Neural progenitor cell (in vitro differentiated cells): ENCODE results near the gene JSRP1. TPM values are rescaled to one million over a fixed set of nuclear protein-coding genes. Genes with fewer than 3 reads are reported as not detected.

Source experiments
- DNase-seq: peaks from one replicate; pipeline ENCODE4 v3.0.0-alpha.2; 2016; ENCODE audit warnings: low spot score
- H2AFZ ChIP-seq: fragments of 200-600 bp; sonication (generic); replicated peaks from 2 replicates; pipeline ENCODE4 v1.6.1; 2016; ENCODE audit warnings: antibody characterized with exemption
- H3F3A ChIP-seq: fragments of 200-600 bp; sonication (generic); 2 replicates; pipeline ENCODE4 v1.6.1; 2016; ENCODE audit warnings: antibody characterized with exemption, low read depth
- H3K27ac ChIP-seq: fragments of 200-600 bp; sonication (generic); 2 replicates; pipeline ENCODE4 v1.5.1; 2016; ENCODE audit warnings: mild to moderate bottlenecking
- H3K27me3 ChIP-seq: fragments of 200-600 bp; sonication (generic); 2 replicates; pipeline ENCODE4 v1.6.1; 2016; ENCODE audit warnings: mild to moderate bottlenecking, moderate library complexity
- H3K36me3 ChIP-seq: fragments of 200-600 bp; sonication (generic); 2 replicates; pipeline ENCODE4 v1.5.1; 2016
- H3K4me1 ChIP-seq: fragments of 200-600 bp; sonication (generic); 2 replicates; pipeline ENCODE4 v1.6.1; 2016; ENCODE audit warnings: mixed run types
- H3K4me2 ChIP-seq: fragments of 200-600 bp; sonication (generic); 2 replicates; pipeline ENCODE4 v1.6.1; 2016
- H3K4me3 ChIP-seq: fragments of 200-600 bp; sonication (generic); 2 replicates; pipeline ENCODE4 v1.5.1; 2016
- H3K79me2 ChIP-seq: fragments of 200-600 bp; sonication (generic); 2 replicates; pipeline ENCODE4 v1.6.1; 2016; ENCODE audit warnings: low read depth
- H3K9ac ChIP-seq: fragments of 200-600 bp; sonication (generic); 2 replicates; pipeline ENCODE4 v1.6.1; 2016
- H3K9me3 ChIP-seq: fragments of 200-600 bp; sonication (generic); 2 replicates; pipeline ENCODE4 v1.5.1; 2016; ENCODE audit warnings: low read depth
- H4K20me1 ChIP-seq: fragments of 200-600 bp; sonication (generic); 2 replicates; pipeline ENCODE4 v1.6.1; 2016; ENCODE audit warnings: low read depth
- H3K27ac Mint-ChIP-seq: 3 replicates; pipeline ENCODE4 v1.8.0; 2021; ENCODE audit warnings: mixed read lengths
- H3K27me3 Mint-ChIP-seq: 2 replicates; pipeline ENCODE4 v1.8.0; 2022; ENCODE audit warnings: low read depth, mild to moderate bottlenecking, inconsistent platforms, moderate library complexity, mixed read lengths; ENCODE audit not compliant: insufficient read depth
- H3K36me3 Mint-ChIP-seq: 3 replicates; pipeline ENCODE4 v1.8.0; 2021; ENCODE audit warnings: mixed read lengths
- H3K4me1 Mint-ChIP-seq: 3 replicates; pipeline ENCODE4 v1.8.0; 2021; ENCODE audit warnings: mixed read lengths
- H3K4me3 Mint-ChIP-seq: 3 replicates; pipeline ENCODE4 v1.8.0; 2021; ENCODE audit warnings: mild to moderate bottlenecking, moderate library complexity, mixed read lengths
- H3K9me3 Mint-ChIP-seq: 3 replicates; pipeline ENCODE4 v1.8.0; 2020; ENCODE audit warnings: mixed read lengths
- EZH2 ChIP-seq: fragments of 200-600 bp; sonication (generic); IDR thresholded peaks from 2 replicates; pipeline ENCODE4 v1.6.1; 2017; ENCODE audit warnings: antibody characterized with exemption, mild to moderate bottlenecking, moderate library complexity
- EZH2phosphoT487 ChIP-seq: fragments of 200-600 bp; sonication (generic); IDR thresholded peaks from 2 replicates; pipeline ENCODE4 v1.6.1; 2017; ENCODE audit warnings: antibody characterized with exemption
- total RNA-seq: library from RNA; depleted of rRNA; stranded (reverse); fragments of >200 nt; gene quantifications from 2 replicates; pipeline ENCODE4 v1.2.3, GENCODE V29; 2015; ENCODE audit warnings: low replicate concordance
- TF ChIP-seq, protein P1 (sequence below): fragments of 200-600 bp; sonication (generic); IDR thresholded peaks from 2 replicates; pipeline ENCODE4 v1.5.1; 2017; ENCODE audit warnings: antibody characterized with exemption, mild to moderate bottlenecking

The JSRP1 gene
- total RNA-seq, 1 donor from 2014 or later = not detected

DNA sequence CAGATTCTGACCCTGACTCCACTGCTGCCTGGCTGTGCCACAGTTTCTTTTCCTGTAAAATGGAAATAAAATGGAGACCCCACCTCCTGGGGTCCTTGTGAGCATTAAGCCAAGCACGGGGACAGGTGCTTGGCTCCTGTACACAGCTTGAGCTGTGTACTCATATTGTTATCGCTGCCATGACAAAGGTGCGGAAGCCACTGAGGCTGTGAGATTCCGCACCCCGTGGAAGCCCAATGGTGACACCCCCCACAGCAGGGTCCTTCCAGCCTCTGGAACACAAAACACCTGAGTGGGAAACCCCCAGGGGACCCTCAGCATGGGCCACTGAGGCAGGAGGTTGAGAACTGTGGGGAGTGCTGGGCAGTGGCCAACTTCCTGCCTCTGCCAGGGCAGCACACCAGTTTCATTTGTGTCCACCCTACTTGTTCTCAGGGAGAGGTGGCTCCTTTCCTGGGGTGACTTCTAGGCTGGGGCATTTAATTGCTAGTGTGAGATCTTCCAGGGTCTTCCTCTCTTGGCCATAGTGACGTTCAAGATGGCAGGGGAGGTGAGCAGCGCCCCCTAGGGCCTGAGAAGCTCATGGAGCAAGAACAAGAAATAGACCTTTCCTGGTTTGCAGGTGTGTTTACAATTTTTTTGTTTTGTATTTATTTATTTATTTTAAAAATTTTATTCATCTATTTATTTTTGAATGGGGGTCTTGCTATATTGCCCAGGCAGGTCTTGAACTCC is 5.4 kb upstream of the JSRP1 start:
- Histone ChIP-seq H3K9ac (no peak overlapping the region), H3K4me3 (no peak overlapping the region), H2AFZ (no peak overlapping the region), H4K20me1 (no peaks in the 10 kb centered on the region), H3K4me2 (no peak overlapping the region), H3K79me2 (no peaks in the 10 kb centered on the region), H3F3A (no peaks in the 10 kb centered on the region), H3K27ac (no peak overlapping the region), H3K27me3 (no peaks in the 10 kb centered on the region), H3K36me3 (no peaks in the 10 kb centered on the region), H3K9me3 (no peaks in the 10 kb centered on the region), H3K4me1 (no peaks in the 10 kb centered on the region)
- Mint-ChIP-seq H3K9me3 (no peaks in the 10 kb centered on the region), H3K4me3 (no peak overlapping the region), H3K27me3 (peaks cover 3% of the 10 kb centered on the region), H3K27ac (no peak overlapping the region), H3K36me3 (no peaks in the 10 kb centered on the region), H3K4me1 (no peaks in the 10 kb centered on the region)
- peak; percentile 48 for DNase-seq
- TF ChIP-seq EZH2 = no peak
- TF ChIP-seq, protein P1, sequence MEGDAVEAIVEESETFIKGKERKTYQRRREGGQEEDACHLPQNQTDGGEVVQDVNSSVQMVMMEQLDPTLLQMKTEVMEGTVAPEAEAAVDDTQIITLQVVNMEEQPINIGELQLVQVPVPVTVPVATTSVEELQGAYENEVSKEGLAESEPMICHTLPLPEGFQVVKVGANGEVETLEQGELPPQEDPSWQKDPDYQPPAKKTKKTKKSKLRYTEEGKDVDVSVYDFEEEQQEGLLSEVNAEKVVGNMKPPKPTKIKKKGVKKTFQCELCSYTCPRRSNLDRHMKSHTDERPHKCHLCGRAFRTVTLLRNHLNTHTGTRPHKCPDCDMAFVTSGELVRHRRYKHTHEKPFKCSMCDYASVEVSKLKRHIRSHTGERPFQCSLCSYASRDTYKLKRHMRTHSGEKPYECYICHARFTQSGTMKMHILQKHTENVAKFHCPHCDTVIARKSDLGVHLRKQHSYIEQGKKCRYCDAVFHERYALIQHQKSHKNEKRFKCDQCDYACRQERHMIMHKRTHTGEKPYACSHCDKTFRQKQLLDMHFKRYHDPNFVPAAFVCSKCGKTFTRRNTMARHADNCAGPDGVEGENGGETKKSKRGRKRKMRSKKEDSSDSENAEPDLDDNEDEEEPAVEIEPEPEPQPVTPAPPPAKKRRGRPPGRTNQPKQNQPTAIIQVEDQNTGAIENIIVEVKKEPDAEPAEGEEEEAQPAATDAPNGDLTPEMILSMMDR = peak; percentile 62

DNA sequence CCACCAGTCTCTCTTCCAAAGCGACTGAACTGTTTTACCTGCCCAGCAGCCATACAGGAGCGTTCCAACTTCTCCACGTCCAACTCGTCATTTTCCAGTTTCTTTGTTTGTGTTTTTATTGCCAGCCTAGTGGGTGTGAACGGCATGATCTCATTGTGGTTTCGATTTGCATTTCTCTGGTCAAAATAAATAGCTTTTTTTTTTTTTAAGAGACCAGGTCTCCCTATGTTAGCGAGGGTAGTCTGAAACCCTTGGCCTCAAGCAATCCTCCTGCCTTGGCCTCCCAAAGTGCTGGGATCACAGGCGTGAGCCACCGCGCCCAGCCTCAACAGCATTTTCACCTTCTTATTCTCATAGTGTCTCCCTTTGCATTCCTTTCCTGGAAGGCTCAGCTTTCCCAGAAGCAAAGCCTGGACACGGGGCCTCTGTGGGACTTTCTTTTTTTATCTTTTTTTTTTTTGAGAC is 4.2 kb upstream of the JSRP1 start:
- H3K4me3 Mint-ChIP-seq = no peak overlapping the region
- Histone ChIP-seq H3K4me3 (no peak overlapping the region), H3K4me1 (no peaks in the 10 kb centered on the region), H3K79me2 (no peaks in the 10 kb centered on the region), H3K9ac (no peak overlapping the region), H3K27me3 (no peaks in the 10 kb centered on the region), H3K36me3 (no peaks in the 10 kb centered on the region), H3F3A (no peaks in the 10 kb centered on the region), H4K20me1 (no peaks in the 10 kb centered on the region), H3K27ac (no peak overlapping the region), H3K4me2 (no peak overlapping the region), H2AFZ (no peak overlapping the region), H3K9me3 (no peaks in the 10 kb centered on the region)
- TF ChIP-seq EZH2phosphoT487 (no peak), EZH2 (no peak)
- TF ChIP-seq, protein P1 = no peak
- H3K27me3 Mint-ChIP-seq = peaks cover 3% of the 10 kb centered on the region
- no peaks in the 10 kb centered on the region for H3K36me3 Mint-ChIP-seq
- no peak overlapping the region for H3K27ac Mint-ChIP-seq
- no peaks in the 10 kb centered on the region for H3K9me3 Mint-ChIP-seq
- no peaks in the 10 kb centered on the region for H3K4me1 Mint-ChIP-seq
- DNase-seq = no peak

DNA sequence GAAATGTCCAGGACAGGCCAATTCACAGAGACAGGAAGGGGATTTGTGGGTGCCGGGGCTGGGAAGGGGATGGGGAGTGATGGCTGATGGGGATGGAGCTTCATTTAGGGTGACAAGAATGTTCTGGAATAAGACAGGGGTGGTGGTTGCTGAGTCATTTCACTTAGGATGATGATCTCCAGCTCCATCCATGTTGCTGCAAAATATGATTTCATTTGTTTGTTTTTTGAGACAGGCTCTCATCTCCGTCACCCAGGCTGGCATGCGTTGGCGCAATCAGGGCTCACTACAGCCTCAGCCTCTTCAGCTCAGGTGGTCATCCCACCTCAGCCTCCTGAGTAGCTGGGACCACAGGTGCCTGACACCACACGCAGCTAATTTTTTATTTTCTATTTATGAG is 3.1 kb upstream of the JSRP1 start:
- Histone ChIP-seq H3K4me3 (no peak overlapping the region), H3F3A (peaks cover 3% of the 10 kb centered on the region), H3K79me2 (no peaks in the 10 kb centered on the region), H4K20me1 (no peaks in the 10 kb centered on the region), H3K27me3 (no peaks in the 10 kb centered on the region), H2AFZ (no peak overlapping the region), H3K4me1 (no peaks in the 10 kb centered on the region), H3K9ac (no peak overlapping the region), H3K27ac (no peak overlapping the region), H3K36me3 (no peaks in the 10 kb centered on the region), H3K4me2 (no peak overlapping the region), H3K9me3 (no peaks in the 10 kb centered on the region)
- no peak for DNase-seq
- TF ChIP-seq, protein P1 = no peak
- no peak for TF ChIP-seq EZH2
- TF ChIP-seq EZH2phosphoT487 = no peak
- peaks cover 4% of the 10 kb centered on the region for H3K27me3 Mint-ChIP-seq
- H3K27ac Mint-ChIP-seq = no peak overlapping the region
- no peaks in the 10 kb centered on the region for H3K9me3 Mint-ChIP-seq
- no peaks in the 10 kb centered on the region for H3K36me3 Mint-ChIP-seq
- no peak overlapping the region for H3K4me3 Mint-ChIP-seq
- H3K4me1 Mint-ChIP-seq = no peaks in the 10 kb centered on the region
